HFFc6 (cell line): ENCODE data around the gene PARP6. TPM values are rescaled to one million over a fixed set of nuclear protein-coding genes. Genes with fewer than 3 reads are reported as not detected.

Experiments used
- DNase-seq: peaks from one replicate; pipeline ENCODE4 v3.0.0-alpha.2; 2018
- H3K27ac Mint-ChIP-seq: 2 replicates; pipeline ENCODE4 v1.8.0; 2020; ENCODE audit warnings: mild to moderate bottlenecking, mixed read lengths
- H3K27me3 Mint-ChIP-seq: 2 replicates; pipeline ENCODE4 v1.8.0; 2021; ENCODE audit warnings: mild to moderate bottlenecking, moderate library complexity, mixed read lengths; ENCODE audit not compliant: insufficient read depth
- H3K36me3 Mint-ChIP-seq: 2 replicates; pipeline ENCODE4 v1.8.0; 2021; ENCODE audit warnings: low read depth, mixed read lengths
- H3K4me1 Mint-ChIP-seq: 2 replicates; pipeline ENCODE4 v1.8.0; 2020; ENCODE audit warnings: low read depth, mixed read lengths
- H3K4me3 Mint-ChIP-seq: 2 replicates; pipeline ENCODE4 v1.8.0; 2020; ENCODE audit warnings: mild to moderate bottlenecking, moderate library complexity, mixed read lengths
- H3K9me3 Mint-ChIP-seq: 2 replicates; pipeline ENCODE4 v1.8.0; 2020; ENCODE audit warnings: mild to moderate bottlenecking, mixed read lengths
- CTCF ChIP-seq: fragments of 200-600 bp; sonication (generic); IDR thresholded peaks from 2 replicates; pipeline ENCODE4 v1.5.0; 2021; ENCODE audit warnings: antibody characterized with exemption, mild to moderate bottlenecking
- total RNA-seq, 6 experiments: library from RNA; stranded (reverse); fragmentation: NEBNext Ultra II Directional; extraction: Animal tissue kit (Norgen Biotek cat#: 25700); gene quantifications; 2 replicates in 1 of 6; 3 replicates in 5 of 6; pipeline ENCODE4 v1.2.3, GENCODE V29; 2021

The PARP6 gene
- total RNA-seq, 6 experiments from 2014 or later, result 21.6 to 27.8 (median 24.6) TPM

GRCh38 chr15:72222393-72222792 lies 50.0 kb downstream of the PARP6 start:
- no peak for TF ChIP-seq CTCF
- Mint-ChIP-seq H3K4me3 (peak overlapping the region; percentile 64), H3K27me3 (peaks cover 6% of the 10 kb centered on the region; the same call in 1 of the 2 replicates), H3K4me1 (peaks cover 93% of the 10 kb centered on the region), H3K36me3 (peaks cover 71% of the 10 kb centered on the region), H3K9me3 (no peaks in the 10 kb centered on the region), H3K27ac (peak overlapping the region; percentile 72)
- DNase-seq, result no peak

GRCh38 chr15:72220687-72221086 lies 51.7 kb downstream of the PARP6 start:
- DNase-seq, result no peak
- H3K27ac Mint-ChIP-seq, result peak overlapping the region; percentile 30
- H3K9me3 Mint-ChIP-seq, result no peaks in the 10 kb centered on the region
- peaks cover 84% of the 10 kb centered on the region for H3K4me1 Mint-ChIP-seq
- peaks cover 66% of the 10 kb centered on the region for H3K36me3 Mint-ChIP-seq
- TF ChIP-seq CTCF, result no peak
- 0 out of 2 replicates have a peak overlapping the region, but pooled peaks have one; percentile 13 for H3K4me3 Mint-ChIP-seq
- peaks cover 6% of the 10 kb centered on the region; the same call in 1 of the 2 replicates for H3K27me3 Mint-ChIP-seq

- TF ChIP-seq CTCF, result no peak
- Mint-ChIP-seq H3K4me3 (0 out of 2 replicates have a peak overlapping the region, but pooled peaks have one; percentile 6), H3K4me1 (peaks cover 54% of the 10 kb centered on the region), H3K9me3 (no peaks in the 10 kb centered on the region), H3K36me3 (peaks cover 55% of the 10 kb centered on the region), H3K27me3 (no peaks in the 10 kb centered on the region), H3K27ac (peak overlapping the region; percentile 86)
- DNase-seq, result no peak
These were observed 55.1 kb downstream of the PARP6 start for GRCh38 chr15:72217216-72217615.

- no peaks in the 10 kb centered on the region for H3K9me3 Mint-ChIP-seq
- TF ChIP-seq CTCF, result no peak
- no peak overlapping the region for H3K4me3 Mint-ChIP-seq
- H3K4me1 Mint-ChIP-seq, result peaks cover 43% of the 10 kb centered on the region
- DNase-seq, result no peak
- H3K27me3 Mint-ChIP-seq, result no peaks in the 10 kb centered on the region
- no peak overlapping the region; the same call in none of the 2 replicates for H3K27ac Mint-ChIP-seq
- peaks cover 54% of the 10 kb centered on the region for H3K36me3 Mint-ChIP-seq
These were observed 56.3 kb downstream of the PARP6 start for GRCh38 chr15:72216079-72216478.

- peaks cover 74% of the 10 kb centered on the region for H3K36me3 Mint-ChIP-seq
- no peak for TF ChIP-seq CTCF
- no peak for DNase-seq
- H3K4me1 Mint-ChIP-seq, result peaks cover 58% of the 10 kb centered on the region
- H3K4me3 Mint-ChIP-seq, result no peak overlapping the region
- H3K27ac Mint-ChIP-seq, result peak overlapping the region; percentile 65; the same call in 1 of the 2 replicates
- H3K9me3 Mint-ChIP-seq, result no peaks in the 10 kb centered on the region
- peaks cover 4% of the 10 kb centered on the region for H3K27me3 Mint-ChIP-seq
These were observed 64.7 kb downstream of the PARP6 start for GRCh38 chr15:72207558-72208085.

GRCh38 chr15:72206677-72207000 lies 65.7 kb downstream of the PARP6 start:
- Mint-ChIP-seq H3K36me3 (peaks cover 69% of the 10 kb centered on the region), H3K4me3 (no peak overlapping the region), H3K4me1 (peaks cover 58% of the 10 kb centered on the region), H3K27ac (peak overlapping the region; percentile 45; the same call in 1 of the 2 replicates), H3K27me3 (peaks cover 4% of the 10 kb centered on the region), H3K9me3 (no peaks in the 10 kb centered on the region)
- no peak for DNase-seq
- no peak for TF ChIP-seq CTCF
